NCI-H526 (cell line): ENCODE data around the gene DGKG.

Source experiments
- DNase-seq, 2 experiments: peaks; one replicate each; lab custom pipeline; 2025; lab: John Stamatoyannopoulos, UW

The DGKG gene

GRCh38 chr3:186109897-186110803, 251.9 kb downstream of the DGKG start:
- DNase-seq = peak; percentile 8 to 16

GRCh38 chr3:186108941-186109865, 252.8 kb downstream of the DGKG start, which contains the start of gene ETV5:
TSS of gene ETV5 (minus strand) at chr3:186109089. CDS start at chr3:186105868, 3,221 bp downstream.
- DNase-seq = peak; percentile 98 to 99

DNA sequence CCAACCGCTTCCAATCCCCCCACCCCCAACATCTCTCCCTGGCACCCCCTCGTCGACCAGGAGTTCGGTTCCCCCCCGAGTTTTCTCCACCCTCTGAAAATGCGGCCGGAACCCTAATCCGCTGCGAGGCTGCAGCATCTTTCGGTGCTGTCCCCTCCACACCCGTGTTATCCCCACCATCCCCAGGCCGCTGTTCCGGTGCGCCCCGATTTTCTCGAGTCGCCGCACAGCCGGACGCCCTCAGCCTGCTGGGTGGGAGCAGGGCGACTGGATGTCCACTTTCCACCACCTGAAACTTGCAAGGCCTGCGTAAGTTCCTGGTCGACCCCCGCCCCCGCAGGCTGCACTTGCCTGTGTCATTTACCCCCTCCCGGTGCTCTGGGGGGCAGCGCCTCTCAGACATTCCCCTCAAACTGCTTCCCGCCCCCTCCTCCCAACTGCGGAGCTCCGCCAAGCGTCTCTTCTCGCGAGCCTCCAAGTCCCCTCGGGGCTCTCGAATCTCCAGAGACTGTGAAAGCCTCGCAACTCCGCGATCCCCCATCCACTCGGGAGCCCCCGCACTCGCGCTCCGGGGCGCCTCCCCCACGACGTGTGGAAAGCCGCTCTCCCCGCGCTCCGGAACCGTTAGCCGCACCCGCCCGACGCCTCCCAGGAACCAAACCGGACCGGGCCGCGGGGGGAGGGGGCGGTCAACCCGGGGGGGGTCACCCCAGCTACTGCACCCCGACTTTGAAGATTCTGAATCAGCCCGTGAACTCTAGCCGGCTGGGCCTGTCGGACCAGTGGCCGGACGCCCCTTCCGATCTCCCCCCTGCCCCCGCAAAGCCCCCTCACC, 253.7 kb downstream of the DGKG start:
- peak; percentile 4 to 42 for DNase-seq

DNA sequence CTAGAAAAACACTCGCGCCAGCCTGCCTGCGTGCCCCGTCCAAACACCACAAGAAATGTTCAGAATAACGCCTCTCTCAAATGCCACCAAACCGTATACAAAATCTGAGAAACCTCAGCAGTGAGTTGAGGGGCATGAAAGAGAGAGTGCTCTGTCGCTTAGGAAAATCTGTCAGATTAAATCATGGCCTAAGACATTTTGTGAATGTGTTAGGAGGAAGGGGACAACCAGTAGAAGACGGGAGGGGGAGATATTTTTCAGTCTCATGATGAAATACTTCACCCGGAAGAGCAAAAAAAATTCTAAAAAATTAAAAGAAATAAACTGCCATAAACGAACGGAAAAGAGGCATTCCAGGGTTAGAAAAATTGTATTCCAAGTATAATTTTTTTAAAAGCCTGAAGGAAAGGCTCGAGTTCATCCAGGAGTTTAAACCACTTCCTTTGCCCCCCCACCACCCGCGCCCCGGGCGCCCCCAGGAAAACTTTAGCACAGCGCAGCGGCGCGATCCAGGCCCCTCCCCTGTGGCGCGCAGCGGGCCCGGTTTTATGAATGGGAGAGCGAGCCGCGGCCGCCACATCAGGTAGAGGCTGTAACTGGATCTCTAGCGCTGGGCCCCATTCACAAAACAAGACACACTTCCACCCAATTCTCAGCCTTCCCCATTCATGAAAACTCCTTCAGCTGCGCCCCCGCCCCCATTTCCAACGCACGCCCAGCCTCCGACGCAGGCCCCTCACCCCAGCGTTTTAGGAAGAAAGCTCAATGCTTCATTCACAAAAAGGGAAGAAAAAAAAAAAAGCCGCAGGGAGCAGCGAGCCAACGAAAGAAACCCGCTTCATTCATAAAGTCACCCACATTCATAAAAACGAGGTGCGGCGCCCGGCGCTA, 254.6 kb downstream of the DGKG start:
- DNase-seq = peak; percentile 79 to 90

DNA sequence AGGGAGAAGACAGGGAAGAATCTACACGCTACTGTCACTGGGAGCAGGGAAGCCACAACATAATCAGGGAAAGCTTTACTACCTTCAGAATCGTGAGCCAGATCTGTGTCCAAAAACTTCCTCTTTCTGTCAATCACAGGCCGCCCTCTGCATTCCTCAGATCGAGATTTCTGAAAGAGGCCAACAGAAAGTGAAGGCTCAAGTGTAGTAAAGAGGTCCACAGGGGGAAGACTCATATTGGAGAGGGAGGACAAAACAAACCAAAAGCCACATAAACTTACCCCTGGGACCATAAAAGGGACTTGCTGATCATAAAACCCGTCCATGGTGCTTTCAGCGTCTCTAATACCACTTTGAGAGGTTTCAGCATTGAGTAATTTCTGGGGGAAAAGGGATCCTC, 256.5 kb downstream of the DGKG start:
- DNase-seq = no peak

DNA sequence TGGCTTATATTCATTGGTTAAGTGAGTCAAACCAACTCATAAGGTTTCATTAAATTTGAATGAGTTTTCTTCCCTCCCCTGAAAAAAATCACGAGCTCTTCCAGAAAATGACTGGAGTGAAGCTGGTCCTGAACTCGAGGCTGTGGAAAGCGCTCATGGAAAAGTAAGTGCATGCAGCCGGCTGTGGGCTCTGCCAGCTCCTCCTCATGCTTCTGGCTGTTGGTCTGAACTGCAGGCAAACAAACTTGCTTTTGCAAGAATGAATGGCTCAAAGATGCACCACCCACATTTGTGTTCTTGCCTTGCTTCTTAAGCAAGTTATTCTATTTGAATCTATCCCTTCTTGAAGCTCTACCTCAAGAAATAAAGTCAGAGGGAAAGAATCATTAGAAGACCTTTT, 259.3 kb downstream of the DGKG start:
- DNase-seq = no peak

DNA sequence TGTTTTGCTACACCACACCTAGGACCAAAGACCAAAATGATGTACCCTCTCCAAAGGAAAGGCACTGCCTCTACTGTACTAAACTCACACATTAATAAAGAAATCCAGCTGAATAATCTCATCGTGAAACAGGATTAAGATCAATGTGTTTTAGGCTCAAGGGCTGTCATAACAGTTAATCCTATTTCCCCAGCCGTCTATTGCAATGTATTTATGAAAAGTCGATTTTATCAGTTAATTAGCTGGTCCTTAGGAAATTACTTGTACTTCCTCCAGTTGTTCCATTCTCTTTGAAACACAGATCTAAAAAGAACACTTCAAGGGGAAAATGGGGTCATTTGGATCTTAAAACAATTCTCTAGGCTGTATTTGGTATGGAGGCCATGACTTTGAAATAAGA, 261.6 kb downstream of the DGKG start:
- no peak for DNase-seq

GRCh38 chr3:186099178-186099577, 262.9 kb downstream of the DGKG start:
- no peak for DNase-seq

- DNase-seq = no peak
These were observed 263.3 kb downstream of the DGKG start for GRCh38 chr3:186098740-186099139.

DNA sequence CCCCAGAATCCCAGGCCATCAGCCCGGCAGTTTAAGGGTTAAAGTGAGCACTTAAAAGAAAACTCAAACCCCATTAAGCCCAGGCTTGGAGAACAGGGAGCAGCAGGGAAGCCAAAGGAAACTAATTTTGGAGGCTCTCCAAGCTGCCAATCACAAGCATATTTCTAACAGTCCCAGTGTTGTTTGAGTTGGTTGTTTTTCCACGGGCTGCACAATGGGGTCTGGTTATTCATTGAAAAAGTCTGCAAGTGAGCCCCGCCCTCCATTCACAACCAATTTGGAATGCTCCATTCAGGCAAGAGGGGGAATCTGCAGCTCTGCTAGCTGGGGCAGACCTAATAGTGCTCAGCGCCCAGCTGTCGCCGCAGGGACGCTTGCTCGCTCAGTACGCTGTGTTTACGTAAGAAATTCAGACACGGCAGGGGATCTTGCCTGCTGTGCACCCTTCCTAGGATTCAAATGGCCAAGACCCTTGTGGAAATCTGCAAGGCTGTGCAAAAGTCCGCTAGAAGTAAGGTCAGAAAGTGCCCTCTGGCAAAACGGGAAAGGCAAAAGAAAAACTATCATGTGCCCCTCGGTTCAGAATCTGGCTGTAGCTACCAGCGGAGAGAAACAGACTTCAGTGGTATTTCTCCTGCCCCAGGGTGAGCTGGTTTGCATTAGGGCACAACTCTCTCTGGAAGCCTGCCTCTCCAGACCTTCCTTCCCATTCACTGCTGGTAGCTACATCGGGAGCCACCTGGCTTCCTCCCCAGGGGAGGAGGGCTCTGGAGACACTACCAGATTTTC, 264.2 kb downstream of the DGKG start:
- DNase-seq = peak; percentile 87 to 93

DNA sequence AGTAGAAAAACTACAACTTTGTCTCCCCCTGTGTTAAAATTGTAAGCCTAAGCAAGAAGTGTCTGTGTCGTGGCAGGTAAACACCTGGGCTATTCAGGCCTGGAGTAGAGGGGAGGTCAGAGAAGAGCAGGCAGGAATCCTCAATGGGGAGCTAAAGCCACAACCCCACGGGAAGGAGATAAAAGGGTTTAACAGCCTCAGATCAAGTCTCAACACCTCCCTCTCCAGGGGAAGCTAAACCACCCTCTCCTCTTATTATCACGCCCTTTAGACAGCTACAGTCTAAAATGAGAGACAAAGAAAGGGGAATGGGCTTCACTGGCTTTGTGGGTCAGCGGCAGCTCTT, 264.7 kb downstream of the DGKG start:
- no peak for DNase-seq
